GM21528 (cell line): Measurements from ENCODE around the gene RGS11.

Experiments
- ATAC-seq: cut with Tn5 transposase; IDR thresholded peaks from one replicate; pipeline ENCODE4 v1.9.1; 2021; ENCODE audit warnings: mild to moderate bottlenecking, moderate library complexity; ENCODE audit not compliant: unreplicated experiment, low FRiP score

RGS11 gene

DNA sequence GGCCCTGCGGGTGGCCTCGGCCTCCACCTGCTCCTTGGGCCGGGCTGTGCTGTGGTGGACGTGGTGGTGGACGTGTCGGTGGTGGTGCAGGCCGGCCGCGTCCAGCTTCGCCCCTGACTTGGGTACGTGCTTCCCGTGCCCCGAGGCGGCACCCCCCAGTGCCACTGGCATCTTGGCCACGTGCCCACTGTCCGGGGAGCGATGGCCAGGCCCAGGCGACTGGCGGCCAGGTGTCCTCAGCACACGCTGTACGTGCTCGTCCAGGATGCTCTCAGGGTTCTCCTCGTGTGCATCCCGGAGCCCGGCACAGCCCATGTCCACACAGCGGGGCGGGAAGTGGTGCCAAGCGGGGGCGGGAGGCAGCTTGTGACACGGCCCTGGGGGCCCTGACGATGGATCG, 22.1 kb upstream of the RGS11 start:
- no peak for ATAC-seq

DNA sequence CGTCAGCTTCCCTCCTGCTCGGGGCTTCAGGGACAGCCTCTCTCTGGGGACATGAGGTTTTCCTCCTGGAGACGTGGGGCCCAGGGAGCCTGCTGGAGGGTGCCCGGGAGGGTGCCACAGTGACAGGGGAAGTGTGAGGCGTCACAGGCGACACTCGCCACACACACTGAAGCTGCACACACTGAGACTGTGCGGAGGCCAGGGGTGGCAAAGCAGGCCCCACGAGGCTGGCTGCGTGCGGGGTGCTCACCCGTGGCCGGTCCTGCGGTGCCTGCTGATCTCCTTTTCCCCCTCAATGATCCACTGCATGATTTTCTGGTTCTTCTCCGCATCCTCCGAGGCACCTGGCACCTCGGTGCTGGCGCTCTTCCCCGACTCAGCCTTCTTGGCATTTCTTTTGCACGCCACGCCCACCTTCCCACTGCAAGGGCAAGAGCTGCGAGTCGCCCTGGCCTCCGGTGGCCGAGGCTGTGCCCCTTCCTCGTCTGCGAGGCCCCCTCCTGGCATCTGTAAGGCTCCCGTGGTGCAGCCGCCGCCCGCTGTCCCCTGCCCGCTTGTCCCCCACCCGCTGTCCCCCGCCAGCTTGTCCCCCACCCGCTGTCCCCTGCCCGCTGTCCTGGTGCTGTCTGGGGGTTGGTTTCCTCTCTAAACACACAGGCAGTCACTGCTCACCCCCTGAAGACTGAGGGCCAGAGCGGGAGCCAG, 21.2 kb upstream of the RGS11 start:
- ATAC-seq: no peak

- ATAC-seq: no peak
These were observed 20.5 kb upstream of the RGS11 start for GRCh38 chr16:296276-296675.

GRCh38 chr16:293043-293775, 17.5 kb upstream of the RGS11 start:
- ATAC-seq: no peak

- no peak for ATAC-seq
These were observed 15.8 kb upstream of the RGS11 start for GRCh38 chr16:291539-291938.

- ATAC-seq: no peak
These were observed 15.1 kb upstream of the RGS11 start for GRCh38 chr16:290681-291405.

DNA sequence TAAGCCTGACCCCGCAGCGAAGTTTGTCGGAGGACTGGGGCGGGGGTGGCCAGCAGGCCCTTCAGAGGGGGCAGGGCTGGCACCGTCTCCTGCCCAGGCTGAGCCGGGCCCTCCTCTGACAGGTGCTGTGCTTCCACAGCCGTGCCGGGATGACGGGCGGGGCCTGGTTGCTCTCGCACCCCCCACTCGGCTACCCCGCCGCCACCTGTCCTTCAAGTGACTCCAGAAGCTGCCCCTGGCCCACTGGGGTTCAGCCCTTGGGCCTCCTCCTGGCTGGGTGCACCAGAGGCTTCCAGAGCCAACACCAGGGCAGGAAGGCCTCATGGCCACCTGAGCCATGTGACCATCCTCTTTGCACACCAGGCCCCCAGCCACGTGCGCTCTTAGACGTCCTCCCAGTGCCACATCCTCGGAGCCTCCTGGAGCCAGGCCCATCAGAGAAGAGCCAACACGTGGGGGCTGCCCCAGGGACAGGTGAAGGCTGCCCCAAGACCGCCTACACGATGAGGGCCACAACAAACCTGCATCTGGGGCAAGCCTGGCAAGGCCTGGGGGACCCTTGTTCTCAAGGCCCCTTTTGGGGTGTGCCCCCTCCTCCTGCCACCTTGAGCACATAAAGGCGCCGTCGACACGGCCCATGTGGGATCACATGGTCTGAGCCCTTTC, 14.4 kb upstream of the RGS11 start:
- no peak for ATAC-seq

GRCh38 chr16:289395-289997, 13.8 kb upstream of the RGS11 start:
- no peak for ATAC-seq

DNA sequence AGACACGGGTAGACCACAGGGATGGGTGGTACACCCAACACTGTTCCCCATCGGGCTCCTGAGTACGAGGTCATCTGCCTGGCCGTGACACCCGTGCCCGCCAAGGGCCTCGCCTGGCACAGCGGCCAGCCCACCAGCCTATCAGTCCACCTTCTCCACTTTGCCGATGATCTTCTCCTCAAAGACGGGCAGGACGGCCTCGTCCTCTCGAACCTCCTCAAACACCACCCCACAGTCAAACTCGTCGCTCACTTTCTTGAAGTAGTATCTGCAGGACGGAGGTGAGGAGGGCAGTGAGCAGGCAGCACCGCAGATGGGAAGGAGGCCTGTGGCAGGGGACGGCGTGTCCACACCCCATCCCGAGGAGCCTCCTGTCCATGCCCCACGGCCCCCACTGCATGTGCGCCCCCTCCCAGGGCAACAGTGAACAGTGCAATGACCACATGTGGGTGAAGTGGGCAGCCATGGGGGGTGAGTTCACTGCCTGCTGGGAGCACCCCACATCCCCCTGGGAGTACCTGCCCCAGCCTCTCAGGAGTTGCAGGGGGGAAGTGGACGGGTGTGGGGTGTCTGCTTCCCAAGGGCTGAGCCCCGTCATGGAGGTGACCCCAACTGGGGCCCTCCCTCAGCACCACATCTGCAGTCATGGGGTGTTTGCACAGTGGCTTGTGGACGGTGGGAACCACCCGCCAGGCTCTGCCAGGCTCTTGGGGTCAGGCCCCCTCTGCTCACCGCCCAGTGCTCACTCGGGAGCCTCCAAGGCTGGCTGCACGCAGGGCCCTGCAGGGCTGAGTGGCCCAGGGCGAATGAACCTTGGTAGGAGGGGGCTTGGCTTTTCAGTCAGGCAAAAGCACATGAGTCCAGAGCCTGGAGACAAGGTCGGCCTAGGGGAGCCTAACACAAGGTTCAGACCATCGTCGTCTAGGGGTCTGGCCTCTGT, 12.5 kb upstream of the RGS11 start:
- ATAC-seq: no peak

DNA sequence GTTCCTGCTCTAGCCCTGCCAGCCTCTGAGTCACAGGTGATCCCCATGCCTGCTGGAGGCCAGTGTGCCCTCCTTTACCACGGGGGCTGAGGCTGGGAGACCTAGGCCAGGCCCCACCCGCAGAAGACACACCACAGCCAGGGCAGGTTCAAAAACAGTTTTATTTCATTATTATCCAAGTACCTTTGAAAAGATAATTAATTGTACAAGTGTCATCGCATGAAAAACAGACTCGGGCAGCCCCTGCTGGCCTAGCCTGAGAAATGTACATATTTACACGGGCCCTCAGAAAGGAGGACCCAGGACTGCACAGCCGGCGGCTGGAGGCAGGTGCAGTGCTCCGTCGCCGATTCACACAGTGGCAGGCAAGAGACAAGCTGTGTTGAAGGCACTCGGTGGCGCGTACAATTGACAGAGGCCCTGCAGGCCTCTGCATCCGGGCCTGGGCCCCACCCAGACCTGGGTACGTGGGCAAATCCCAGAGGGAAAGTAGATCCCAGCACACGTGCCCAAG, 11.6 kb upstream of the RGS11 start:
- no peak for ATAC-seq

DNA sequence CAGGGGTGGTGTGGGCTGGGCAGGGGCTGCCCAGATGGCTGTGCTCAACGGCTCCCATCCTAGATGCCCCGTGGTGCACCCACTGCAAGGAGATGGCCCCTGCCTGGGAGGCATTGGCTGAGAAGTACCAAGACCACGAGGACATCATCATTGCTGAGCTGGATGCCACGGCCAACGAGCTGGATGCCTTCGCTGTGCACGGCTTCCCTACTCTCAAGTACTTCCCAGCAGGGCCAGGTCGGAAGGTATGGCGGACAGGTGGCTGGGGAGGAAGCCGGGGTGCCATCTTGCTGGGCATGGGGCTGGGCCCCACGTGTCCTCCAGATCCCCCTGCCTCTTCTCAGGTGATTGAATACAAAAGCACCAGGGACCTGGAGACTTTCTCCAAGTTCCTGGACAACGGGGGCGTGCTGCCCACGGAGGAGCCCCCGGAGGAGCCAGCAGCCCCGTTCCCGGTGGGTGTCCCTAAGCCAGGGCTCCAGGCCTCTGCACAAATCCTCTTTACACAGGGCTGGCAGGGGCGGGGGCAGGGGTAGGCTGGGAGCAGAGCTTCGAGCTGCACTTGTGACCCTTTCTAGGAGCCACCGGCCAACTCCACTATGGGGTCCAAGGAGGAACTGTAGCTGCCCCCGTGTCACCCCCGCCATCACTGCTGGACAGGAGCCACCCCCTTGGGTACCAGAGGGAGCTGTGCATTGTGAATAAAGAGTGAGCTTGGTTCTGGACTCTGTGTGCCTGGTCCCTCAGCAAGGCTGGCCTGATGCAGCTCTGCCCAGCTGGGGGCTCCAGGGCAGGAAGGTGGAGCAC, 10.9 kb upstream of the RGS11 start:
- no peak for ATAC-seq

GRCh38 chr16:285146-286055, 9.7 kb upstream of the RGS11 start:
- no peak for ATAC-seq

DNA sequence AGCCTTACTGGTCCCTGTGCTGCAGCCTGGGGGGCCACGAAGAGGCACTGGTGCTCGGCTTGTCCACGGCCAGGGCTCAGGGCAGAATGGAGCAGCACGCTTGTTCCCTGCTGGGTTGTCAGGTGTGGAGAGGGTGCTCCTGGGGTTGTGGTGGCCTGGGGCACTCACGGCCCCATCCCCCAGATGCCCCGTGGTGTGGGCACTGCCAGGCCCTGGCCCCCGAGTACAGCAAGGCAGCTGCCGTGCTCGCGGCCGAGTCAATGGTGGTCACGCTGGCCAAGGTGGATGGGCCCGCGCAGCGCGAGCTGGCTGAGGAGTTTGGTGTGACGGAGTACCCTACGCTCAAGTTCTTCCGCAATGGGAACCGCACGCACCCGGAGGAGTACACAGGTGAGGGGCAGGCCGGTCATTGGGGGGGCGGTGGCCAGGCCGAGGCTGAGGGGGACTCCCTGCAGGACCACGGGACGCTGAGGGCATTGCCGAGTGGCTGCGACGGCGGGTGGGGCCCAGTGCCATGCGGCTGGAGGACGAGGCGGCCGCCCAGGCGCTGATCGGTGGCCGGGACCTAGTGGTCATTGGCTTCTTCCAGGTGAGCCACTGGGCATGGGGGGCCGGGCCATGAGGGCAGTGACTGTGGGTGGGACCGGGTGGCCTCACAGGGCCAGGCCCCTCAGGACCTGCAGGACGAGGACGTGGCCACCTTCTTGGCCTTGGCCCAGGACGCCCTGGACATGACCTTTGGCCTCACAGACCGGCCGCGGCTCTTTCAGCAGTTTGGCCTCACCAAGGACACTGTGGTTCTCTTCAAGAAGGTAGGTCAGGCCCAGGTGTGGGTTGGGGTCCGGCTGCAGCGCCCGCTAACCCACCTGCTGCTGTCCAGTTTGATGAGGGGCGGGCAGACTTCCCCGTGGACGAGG, 8.7 kb upstream of the RGS11 start:
- ATAC-seq: no peak

GRCh38 chr16:283033-283805, 7.5 kb upstream of the RGS11 start, which contains the start of gene PDIA2:
Gene PDIA2, plus strand, starts transcription at chr16:283164. Its CDS starts 6 bp downstream, at chr16:283170.
- ATAC-seq: no peak

DNA sequence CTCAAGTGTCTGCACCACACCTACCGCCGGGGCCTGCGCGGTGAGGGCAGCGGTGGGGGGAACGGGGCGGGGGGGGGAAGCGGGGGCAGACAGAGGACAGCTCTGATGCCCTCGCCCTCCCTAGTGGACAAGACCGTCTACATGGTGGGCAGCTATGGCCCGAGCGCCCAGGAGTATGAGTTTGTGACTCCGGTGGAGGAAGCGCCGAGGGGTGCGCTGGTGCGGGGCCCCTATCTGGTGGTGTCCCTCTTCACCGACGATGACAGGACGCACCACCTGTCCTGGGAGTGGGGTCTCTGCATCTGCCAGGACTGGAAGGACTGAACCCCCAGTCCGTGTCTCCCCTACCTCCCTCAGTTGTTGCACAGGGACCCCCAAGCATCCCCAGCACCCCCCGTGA, 6.7 kb upstream of the RGS11 start:
- ATAC-seq: no peak
